H1 (cell line): ENCODE data around the gene DSCAM. TPM values are rescaled to one million over a fixed set of nuclear protein-coding genes. Genes with fewer than 3 reads are reported as not detected.

Experiments used
- CTCF ChIA-PET: fragments of 300-600 bp; sonication (Branson Sonifier 250); formaldehyde crosslinking; loops from one replicate; lab custom pipeline; 2021; ENCODE audit not compliant: partially characterized antibody; lab: Charles Lee
- POLR2A ChIA-PET: fragments of 300-600 bp; sonication (Branson Sonifier 250); formaldehyde crosslinking; loops from one replicate; lab custom pipeline; 2021; ENCODE audit warnings: inconsistent platforms; ENCODE audit not compliant: partially characterized antibody; lab: Charles Lee
- DNase-seq, 2 experiments: peaks; one replicate each; pipeline versions ENCODE4 v3.0.0 to v3.0.0-alpha.2; 2010 to 2022; ENCODE audit warnings: low spot score in 2 of 2, low read depth in 1 of 2, mixed read lengths in 1 of 2
- FAIRE-seq: peaks from 2 replicates; lab custom pipeline; 2011; peaks lifted over from hg19 to GRCh38; lab: Jason Lieb, UNC
- H2AFZ ChIP-seq: 2 replicates; pipeline ENCODE4 v1.8.1; 2012; ENCODE audit warnings: low read length, inconsistent platforms
- H2AK5ac ChIP-seq: 2 replicates; pipeline ENCODE4 v1.6.1; 2013; ENCODE audit warnings: low read depth, low read length
- H2BK120ac ChIP-seq: replicated peaks from 2 replicates; pipeline ENCODE3; 2013; ENCODE audit warnings: low read depth, low read length, inconsistent platforms
- H2BK12ac ChIP-seq: 2 replicates; pipeline ENCODE4 v1.6.1; 2013; ENCODE audit warnings: low read depth, low read length
- H2BK15ac ChIP-seq: 2 replicates; pipeline ENCODE4 v1.6.1; 2013; ENCODE audit warnings: low read length
- H2BK20ac ChIP-seq: 2 replicates; pipeline ENCODE4 v1.6.1; 2013; ENCODE audit warnings: low read length
- H2BK5ac ChIP-seq: 2 replicates; pipeline ENCODE4 v1.6.1; 2013; ENCODE audit warnings: low read depth, low read length
- H3K14ac ChIP-seq: 2 replicates; pipeline ENCODE4 v1.6.1; 2013; ENCODE audit warnings: inconsistent platforms; ENCODE audit not compliant: insufficient read length
- H3K18ac ChIP-seq: 2 replicates; pipeline ENCODE4 v1.6.1; 2013; ENCODE audit warnings: low read length; ENCODE audit errors: extremely low read depth
- H3K23ac ChIP-seq: 2 replicates; pipeline ENCODE4 v1.6.1; 2013; ENCODE audit warnings: inconsistent platforms; ENCODE audit not compliant: insufficient read length
- H3K23me2 ChIP-seq: 2 replicates; pipeline ENCODE4 v1.6.1; 2013; ENCODE audit warnings: low read depth, low read length
- H3K27ac ChIP-seq: 2 replicates; pipeline ENCODE4 v1.6.1; 2011; ENCODE audit warnings: low read depth, low read length, inconsistent platforms
- H3K27me3 ChIP-seq, 4 experiments: replicated peaks in 1 of 4; 1 replicate in 1 of 4; 2 replicates in 3 of 4; pipeline versions ENCODE4 v1.6.1 to v1.8.1; 2011 to 2013; ENCODE audit warnings: low read length in 3 of 4, mild to moderate bottlenecking in 3 of 4, inconsistent platforms in 2 of 4, mixed read lengths in 2 of 4, moderate library complexity in 1 of 4; ENCODE audit not compliant: control insufficient read depth in 3 of 4, insufficient read depth in 3 of 4; ENCODE audit errors: extremely low read depth in 1 of 4
- H3K36me3 ChIP-seq, 4 experiments: 2 replicates each; pipeline versions ENCODE4 v1.6.1 to v1.8.1; 2011 to 2013; ENCODE audit warnings: mild to moderate bottlenecking in 4 of 4, low read length in 3 of 4, moderate library complexity in 2 of 4, control low read depth in 1 of 4, inconsistent platforms in 1 of 4; ENCODE audit not compliant: insufficient read depth in 4 of 4, control insufficient read depth in 2 of 4
- H3K4ac ChIP-seq: replicated peaks from 2 replicates; pipeline ENCODE3; 2013; ENCODE audit warnings: low read length, low read depth, mixed read lengths, inconsistent platforms; ENCODE audit not compliant: insufficient read length
- H3K4me1 ChIP-seq, 4 experiments: replicated peaks in 1 of 4; 1 replicate in 1 of 4; 2 replicates in 3 of 4; pipeline versions ENCODE4 v1.6.1 to v1.8.1; 2011 to 2013; ENCODE audit warnings: low read length in 3 of 4, inconsistent platforms in 2 of 4, mixed read lengths in 1 of 4; ENCODE audit not compliant: insufficient read depth in 4 of 4, control insufficient read depth in 3 of 4
- H3K4me2 ChIP-seq, 2 experiments: 2 replicates each; pipeline versions ENCODE4 v1.6.1 to v1.8.1; 2011 to 2013; ENCODE audit warnings: low read depth in 2 of 2, low read length in 2 of 2, control low read depth in 1 of 2, inconsistent platforms in 1 of 2, mild to moderate bottlenecking in 1 of 2; ENCODE audit not compliant: insufficient read depth in 1 of 2
- H3K4me3 ChIP-seq, 4 experiments: fragments of 200-600, 300-600 bp in 1 of 4; sonication (generic), shearing (Covaris generic), sonication (Bioruptor Twin) in 1 of 4; 2 replicates each; pipeline versions ENCODE4 v1.5.1 to v1.8.1; 2011 to 2016; ENCODE audit warnings: low read length in 4 of 4, low read depth in 3 of 4, control low read depth in 2 of 4, inconsistent platforms in 2 of 4, mild to moderate bottlenecking in 2 of 4, mixed read lengths in 1 of 4, moderate library complexity in 1 of 4; ENCODE audit not compliant: insufficient read depth in 2 of 4; ENCODE audit errors: extremely low read depth in 1 of 4
- H3K56ac ChIP-seq: replicated peaks from 2 replicates; pipeline ENCODE3; 2013; ENCODE audit warnings: low read depth, mild to moderate bottlenecking, mixed read lengths, low read length, inconsistent platforms; ENCODE audit not compliant: insufficient read length
- H3K79me1 ChIP-seq: 2 replicates; pipeline ENCODE4 v1.6.1; 2013; ENCODE audit warnings: low read depth, low read length, control low read depth
- H3K79me2 ChIP-seq, 2 experiments: 2 replicates each; pipeline versions ENCODE4 v1.6.1 to v1.8.1; 2012 to 2013; ENCODE audit warnings: low read length in 2 of 2, mild to moderate bottlenecking in 2 of 2, inconsistent platforms in 1 of 2; ENCODE audit not compliant: insufficient read depth in 2 of 2, control insufficient read depth in 1 of 2
- H3K9ac ChIP-seq, 4 experiments: replicated peaks in 1 of 4; 1 replicate in 1 of 4; 2 replicates in 3 of 4; pipeline versions ENCODE4 v1.6.1 to v1.8.1; 2011 to 2013; ENCODE audit warnings: low read depth in 3 of 4, low read length in 3 of 4, control low read depth in 2 of 4, mild to moderate bottlenecking in 2 of 4, moderate library complexity in 2 of 4, inconsistent platforms in 1 of 4; ENCODE audit errors: extremely low read depth in 1 of 4
- H3K9me3 ChIP-seq, 2 experiments: 2 replicates each; pipeline versions ENCODE4 v1.6.1 to v1.8.1; 2012 to 2013; ENCODE audit warnings: mild to moderate bottlenecking in 2 of 2, moderate library complexity in 2 of 2, control low read depth in 1 of 2, inconsistent platforms in 1 of 2, low read depth in 1 of 2, low read length in 1 of 2, mixed read lengths in 1 of 2; ENCODE audit not compliant: insufficient read depth in 2 of 2
- H4K20me1 ChIP-seq, 2 experiments: replicated peaks in 1 of 2; 2 replicates each; pipeline versions ENCODE3 to v1.8.1; 2011 to 2013; ENCODE audit warnings: inconsistent platforms in 2 of 2, low read length in 2 of 2, mild to moderate bottlenecking in 1 of 2; ENCODE audit not compliant: insufficient read depth in 2 of 2, control insufficient read depth in 1 of 2
- H4K5ac ChIP-seq: 2 replicates; pipeline ENCODE4 v1.6.1; 2013; ENCODE audit warnings: low read length, low read depth, mixed read lengths, inconsistent platforms; ENCODE audit not compliant: insufficient read length
- H4K8ac ChIP-seq: 2 replicates; pipeline ENCODE4 v1.8.0; 2013; ENCODE audit warnings: mild to moderate bottlenecking, moderate library complexity, low read length, inconsistent platforms; ENCODE audit not compliant: insufficient read depth; ENCODE audit errors: extremely low read depth
- H4K91ac ChIP-seq: replicated peaks from 2 replicates; pipeline ENCODE3; 2013; ENCODE audit warnings: low read length, mixed read lengths, inconsistent platforms; ENCODE audit not compliant: insufficient read length
- CTBP2 ChIP-seq: IDR thresholded peaks from 2 replicates; pipeline ENCODE4 v1.7.0; 2011; ENCODE audit warnings: borderline replicate concordance, mild to moderate bottlenecking, moderate library complexity, mixed read lengths, low read length; ENCODE audit not compliant: insufficient read depth, insufficient read length
- CTCF ChIP-seq, 3 experiments: IDR thresholded peaks; 1 replicate in 2 of 3; 2 replicates in 1 of 3; pipeline versions ENCODE4 v1.5.1 to v1.6.1; 2011; ENCODE audit warnings: low read length in 3 of 3, mild to moderate bottlenecking in 3 of 3, inconsistent platforms in 2 of 3, low read depth in 1 of 3, moderate library complexity in 1 of 3; ENCODE audit not compliant: insufficient read depth in 1 of 3; ENCODE audit errors: control extremely low read depth in 1 of 3
- EP300 ChIP-seq, 2 experiments: IDR thresholded peaks; 1 replicate in 1 of 2; 2 replicates in 1 of 2; pipeline ENCODE4 v1.6.1; 2011 to 2012; ENCODE audit warnings: low read depth in 2 of 2, low read length in 2 of 2, mild to moderate bottlenecking in 2 of 2, borderline replicate concordance in 1 of 2, inconsistent platforms in 1 of 2, moderate library complexity in 1 of 2
- JUN ChIP-seq: IDR thresholded peaks from 2 replicates; pipeline ENCODE4 v1.6.1; 2011; ENCODE audit warnings: low read depth, mild to moderate bottlenecking, improper control_type of control experiment, low read length
- POU5F1 ChIP-seq: IDR thresholded peaks from 2 replicates; pipeline ENCODE4 v1.6.1; 2011; ENCODE audit warnings: low read depth, mild to moderate bottlenecking, low read length, moderate library complexity
- RBBP5 ChIP-seq: IDR thresholded peaks from 2 replicates; pipeline ENCODE4 v1.7.1; 2012; ENCODE audit warnings: low read depth, mild to moderate bottlenecking, inconsistent platforms, low read length, moderate library complexity, borderline replicate concordance
- RNF2 ChIP-seq: fragments of 200-900, 300-1000 bp; sonication (generic); IDR thresholded peaks from 2 replicates; pipeline ENCODE4 v1.7.1; 2016; ENCODE audit warnings: borderline replicate concordance, low read depth, mild to moderate bottlenecking, antibody characterized with exemption, low read length; ENCODE audit not compliant: poor library complexity, severe bottlenecking; ENCODE audit errors: missing control alignments
- TAF7 ChIP-seq: optimal IDR thresholded peaks from 2 replicates; pipeline ENCODE3; 2011; ENCODE audit warnings: low read depth, mild to moderate bottlenecking, inconsistent platforms, low read length, moderate library complexity, borderline replicate concordance
- WGBS, 2 experiments: shearing (Covaris generic) in 1 of 2; methylation state at CpG; one replicate each; pipeline versions ENCODE4 v1.1.6 to v1.1.7; 2013 to 2015; ENCODE audit warnings: low lambda C conversion rate in 2 of 2, mixed read lengths in 2 of 2, inconsistent platforms in 1 of 2, low coverage in 1 of 2, missing lambda C conversion rate in 1 of 2; ENCODE audit not compliant: insufficient replicate concordance in 2 of 2, insufficient coverage in 1 of 2, insufficient read length in 1 of 2; ENCODE audit errors: extremely low coverage in 1 of 2, missing lambda C conversion rate in 1 of 2; 5-methylcytosine and 5-hydroxymethylcytosine counted together
- polyA plus RNA-seq, 7 experiments: library from polyadenylated mRNA; depleted of rRNA in 3 of 7; stranded (reverse) in 5 of 7; unstranded in 2 of 7; fragments of >200 nt in 5 of 7; fragments of 200-250 nt in 2 of 7; gene quantifications; 1 replicate in 5 of 7; 2 replicates in 1 of 7; 4 replicates in 1 of 7; pipeline versions ENCODE4 v1.2.1 to v1.2.3, GENCODE V29; 2011 to 2013; ENCODE audit warnings: missing spikeins in 2 of 7, mixed read lengths in 2 of 7
- total RNA-seq: library from RNA; stranded (reverse); fragmentation: NEBNext Ultra II Directional; extraction: Animal tissue kit (Norgen Biotek cat#: 25700); gene quantifications from 2 replicates; pipeline ENCODE4 v1.2.1, GENCODE V29; 2021

The DSCAM gene
- total and polyA plus RNA-seq, 2 of the 8 experiments (the other 6 are each of a cell fraction or from before 2014, with no cell fraction given), result 0.02 to 0.15 TPM

DNA sequence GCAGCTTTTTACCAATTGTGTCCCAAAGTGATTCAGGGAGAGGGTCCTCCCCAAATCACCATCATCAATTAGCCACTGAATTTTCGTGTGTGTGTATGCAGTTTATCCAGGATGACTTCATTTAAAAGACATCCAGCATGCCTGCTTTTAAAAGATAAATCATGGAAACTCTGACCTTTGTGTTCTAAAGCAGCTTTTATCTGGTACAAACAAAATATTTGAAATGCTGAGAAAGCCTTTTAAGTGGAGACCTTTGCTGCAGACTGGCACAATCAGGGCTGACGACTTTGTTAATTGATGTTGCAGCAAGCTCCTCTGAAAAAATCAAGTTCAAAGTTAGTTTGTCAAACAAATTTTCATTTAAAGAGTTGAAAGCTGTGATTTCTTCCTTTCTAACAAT, 875.0 kb downstream of the DSCAM start:
- FAIRE-seq, result no peak
- H2BK15ac ChIP-seq, result no peak overlapping the region
- TF ChIP-seq TAF7 (no peak), CTBP2 (no peak), RNF2 (no peak), RBBP5 (no peak), JUN (no peak), EP300 (IDR thresholded peaks at IDR 0.05; ENCODE audit: borderline replicate concordance in 1 of 2, low read depth in 2 of 2, low read length in 2 of 2) (no peak), POU5F1 (no peak), CTCF (IDR thresholded peaks at IDR 0.05; ENCODE audit: control extremely low read depth in 1 of 3, insufficient read depth in 1 of 3, low read depth in 1 of 3, low read length in 3 of 3) (no peak)

More for the DNA sequence above, 875.0 kb downstream of the DSCAM start:
- no peak for DNase-seq
- H2BK12ac ChIP-seq, result no peak overlapping the region
- no peaks in the 10 kb centered on the region for H4K20me1 ChIP-seq
- H4K8ac ChIP-seq, result no peak overlapping the region
- no peaks in the 10 kb centered on the region for H3K79me1 ChIP-seq
- H3K56ac ChIP-seq, result no peak overlapping the region
- H3K14ac ChIP-seq, result no peak overlapping the region
- no peak overlapping the region for H3K27ac ChIP-seq
- H3K23ac ChIP-seq, result no peak overlapping the region
- no peak overlapping the region for H3K4me3 ChIP-seq
- no peak overlapping the region for H3K9ac ChIP-seq
- H2BK5ac ChIP-seq, result no peak overlapping the region
- H3K4me1 ChIP-seq, result no peaks in the 10 kb centered on the region
- CTCF ChIA-PET, result interaction anchor here (1.0 to 1.1 kb wide), 3 partner anchors 8 to 149 kb away, joined by 3 read pairs; no protein-coding TSS in a partner anchor
- no peak overlapping the region for H2AK5ac ChIP-seq
- POLR2A ChIA-PET, result no interaction called here
- H2BK20ac ChIP-seq, result no peak overlapping the region
- no peak overlapping the region for H3K18ac ChIP-seq
- H2BK120ac ChIP-seq, result no peak overlapping the region
- 68% methylated on average over 2 of the region's 2 CpGs; no CpG with 5 or more reads in 1 of the 2 experiments for WGBS, 2 experiments
- 0 out of 4 replicates have a peak, but pooled peaks cover 0 to under 1% of the 10 kb centered on the region in 2 experiments for H3K9me3 ChIP-seq
- H4K91ac ChIP-seq, result no peak overlapping the region
- no peak overlapping the region for H3K4me2 ChIP-seq
- H3K27me3 ChIP-seq, result no peaks in the 10 kb centered on the region
- H3K4ac ChIP-seq, result no peak overlapping the region
- H2AFZ ChIP-seq, result no peak overlapping the region
- H3K23me2 ChIP-seq, result no peaks in the 10 kb centered on the region
- no peak overlapping the region for H4K5ac ChIP-seq
- H3K36me3 ChIP-seq, result no peaks in the 10 kb centered on the region
- H3K79me2 ChIP-seq, result no peaks in the 10 kb centered on the region
